ENCODE data around the gene LBHD2.

DNA sequence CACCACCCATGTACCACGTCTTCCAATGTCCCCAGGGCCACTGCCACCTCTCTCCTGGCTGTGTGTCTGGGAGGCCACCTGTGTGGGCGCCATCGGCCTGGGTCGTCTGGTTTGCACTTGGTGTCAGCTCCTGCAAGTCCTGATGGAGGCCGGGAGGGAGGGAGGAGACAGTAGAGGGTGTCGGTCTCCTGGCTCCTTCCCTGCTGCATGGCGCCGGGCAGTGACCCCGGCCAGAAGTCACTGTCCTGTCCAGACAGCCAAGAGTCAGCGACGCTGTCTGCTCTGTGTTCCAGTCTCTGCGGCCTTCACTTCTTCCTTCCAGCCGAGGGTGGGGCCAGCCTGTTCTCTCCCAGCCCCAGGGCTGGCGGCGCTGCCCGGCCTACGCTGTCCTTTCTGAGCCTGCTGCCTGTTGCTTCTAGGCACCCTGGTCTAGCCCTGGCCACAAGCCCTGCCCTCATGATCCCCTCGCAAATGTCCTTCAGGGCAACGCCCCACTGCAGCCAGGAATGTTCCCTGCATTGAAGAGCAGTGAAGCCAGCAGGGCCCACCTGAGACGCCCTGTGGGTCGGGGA lies 13.0 kb upstream of the LBHD2 start:
- TF ChIP-seq EZH2 (IDR thresholded peaks at IDR 0.05) (no peak), POLR2AphosphoS5 (IDR thresholded peaks at IDR 0.05; ENCODE audit: borderline replicate concordance, low read depth, low read length) (no peak)
